HL-60 (cell line): Measurements from ENCODE around the gene ADAT2.

Experiments
- POLR2AphosphoS5 ChIP-seq: IDR thresholded peaks from 2 replicates; pipeline ENCODE4 v1.6.1; 2012; ENCODE audit warnings: low read depth
- TF ChIP-seq, protein P1 (sequence below): IDR thresholded peaks from one replicate; pipeline ENCODE4 v1.5.1; 2011; ENCODE audit warnings: low read length, control low read depth, inconsistent platforms; ENCODE audit not compliant: insufficient read depth

GRCh38 chr6:143401636-143402370 is 48.7 kb downstream of the ADAT2 start:
- TF ChIP-seq, protein P1, sequence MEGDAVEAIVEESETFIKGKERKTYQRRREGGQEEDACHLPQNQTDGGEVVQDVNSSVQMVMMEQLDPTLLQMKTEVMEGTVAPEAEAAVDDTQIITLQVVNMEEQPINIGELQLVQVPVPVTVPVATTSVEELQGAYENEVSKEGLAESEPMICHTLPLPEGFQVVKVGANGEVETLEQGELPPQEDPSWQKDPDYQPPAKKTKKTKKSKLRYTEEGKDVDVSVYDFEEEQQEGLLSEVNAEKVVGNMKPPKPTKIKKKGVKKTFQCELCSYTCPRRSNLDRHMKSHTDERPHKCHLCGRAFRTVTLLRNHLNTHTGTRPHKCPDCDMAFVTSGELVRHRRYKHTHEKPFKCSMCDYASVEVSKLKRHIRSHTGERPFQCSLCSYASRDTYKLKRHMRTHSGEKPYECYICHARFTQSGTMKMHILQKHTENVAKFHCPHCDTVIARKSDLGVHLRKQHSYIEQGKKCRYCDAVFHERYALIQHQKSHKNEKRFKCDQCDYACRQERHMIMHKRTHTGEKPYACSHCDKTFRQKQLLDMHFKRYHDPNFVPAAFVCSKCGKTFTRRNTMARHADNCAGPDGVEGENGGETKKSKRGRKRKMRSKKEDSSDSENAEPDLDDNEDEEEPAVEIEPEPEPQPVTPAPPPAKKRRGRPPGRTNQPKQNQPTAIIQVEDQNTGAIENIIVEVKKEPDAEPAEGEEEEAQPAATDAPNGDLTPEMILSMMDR, result no peak
- TF ChIP-seq POLR2AphosphoS5, result no peak
